Fibroblast of pulmonary artery (primary cell): ENCODE measurements around the gene APOC3.

ENCODE experiments used
- DNase-seq: peaks from one replicate; pipeline ENCODE4 v3.0.0-alpha.2; 2010; ENCODE audit warnings: low read depth
- H3K4me3 ChIP-seq: replicated peaks from 2 replicates; pipeline ENCODE4 v1.5.1; 2011; ENCODE audit warnings: low read depth, mild to moderate bottlenecking, control low read depth, low read length, moderate library complexity
- CTCF ChIP-seq: IDR thresholded peaks from 2 replicates; pipeline ENCODE4 v1.5.1; 2011; ENCODE audit warnings: mild to moderate bottlenecking, control low read depth, low read length, inconsistent platforms; ENCODE audit errors: missing control alignments

Gene APOC3

DNA sequence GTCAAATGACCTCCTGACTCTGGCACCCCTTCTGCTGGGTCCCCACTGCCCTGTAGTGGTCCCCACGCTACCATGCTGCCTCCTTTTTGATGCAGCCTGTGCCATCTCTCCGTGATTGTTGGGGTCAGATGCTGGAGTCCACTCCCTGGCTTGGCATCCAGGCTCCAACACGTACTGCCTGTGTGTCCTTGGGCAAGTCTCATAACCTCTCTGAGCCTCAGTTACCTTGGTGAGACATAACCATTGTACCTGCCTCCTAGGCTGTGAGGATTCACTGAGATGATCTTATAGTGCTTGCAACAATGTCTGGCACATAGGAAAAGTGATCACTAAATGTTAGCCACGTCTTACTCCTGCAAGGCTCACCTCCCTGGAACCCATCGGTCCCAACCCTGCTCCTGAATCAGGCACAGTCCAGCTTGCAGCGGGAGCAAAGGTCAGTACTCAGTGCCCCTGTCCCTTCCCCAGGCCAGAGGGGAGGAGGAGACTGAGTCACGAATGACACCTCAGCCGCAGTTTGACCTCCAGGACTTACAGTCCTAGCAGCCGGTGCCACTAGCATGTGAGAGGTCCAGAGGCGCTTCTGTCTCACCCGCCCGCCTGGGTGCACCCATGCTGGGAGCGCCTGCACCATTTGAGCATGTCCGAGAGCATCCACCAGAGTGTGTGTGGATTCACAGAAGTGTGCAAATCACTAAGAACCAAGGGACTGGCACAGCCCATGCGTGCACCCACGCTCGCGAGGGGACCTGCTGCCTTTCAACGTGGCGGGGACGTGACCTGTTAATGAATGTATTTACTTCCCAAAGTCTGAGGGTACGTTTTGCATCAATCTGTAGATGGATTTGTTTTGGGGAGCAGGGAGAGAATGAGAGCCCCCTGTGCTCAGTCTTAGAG, 3.6 kb upstream of the APOC3 start:
- no peak for TF ChIP-seq CTCF
- no peak for DNase-seq

DNA sequence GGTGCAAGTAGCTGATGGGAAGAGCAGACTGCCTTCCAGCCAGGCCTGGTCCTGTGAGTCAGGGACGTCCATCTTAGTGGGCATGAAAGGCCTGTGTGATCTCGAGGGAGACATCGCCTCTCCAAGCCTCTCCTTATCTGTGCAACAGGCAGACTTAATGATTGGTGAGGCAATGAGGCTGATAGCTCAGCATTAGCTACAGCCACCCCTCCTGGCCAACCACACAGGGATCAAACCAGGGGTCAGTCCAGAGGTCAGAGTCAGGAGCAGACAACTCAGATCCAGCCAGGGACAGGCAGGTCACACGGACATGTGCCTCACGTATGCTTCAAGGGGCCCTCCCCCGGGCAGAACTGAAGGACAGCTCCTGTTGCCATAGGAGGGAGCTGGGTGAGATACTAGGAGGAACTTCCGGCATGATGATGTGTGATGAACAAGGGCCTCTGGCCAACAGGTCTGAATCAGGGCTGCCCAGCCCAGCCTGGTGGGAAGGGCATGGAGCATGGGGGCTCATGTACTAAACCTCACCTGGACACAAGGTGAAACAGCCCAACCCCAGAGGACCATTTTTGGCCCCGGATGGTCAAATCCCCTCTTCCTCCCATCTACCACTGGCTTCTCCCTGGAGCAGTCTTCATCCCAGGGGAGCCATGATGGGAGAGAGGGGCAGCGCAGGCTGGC, 2.8 kb upstream of the APOC3 start:
- no peak for DNase-seq
- TF ChIP-seq CTCF: no peak
- no peak overlapping the region for H3K4me3 ChIP-seq

More for the DNA sequence above, 3.6 kb upstream of the APOC3 start:
- no peak overlapping the region for H3K4me3 ChIP-seq

- H3K4me3 ChIP-seq: no peak overlapping the region
- no peak for TF ChIP-seq CTCF
- DNase-seq: no peak
Measured at GRCh38 chr11:116827461-116827860, 2.2 kb upstream of the APOC3 start.

- TF ChIP-seq CTCF: no peak
- DNase-seq: no peak
- H3K4me3 ChIP-seq: no peak overlapping the region
Measured at GRCh38 chr11:116828632-116829524, 829 bp upstream of the APOC3 start.

GRCh38 chr11:116830184-116830912, 641 bp downstream of the APOC3 start:
- H3K4me3 ChIP-seq: no peak overlapping the region
- no peak for TF ChIP-seq CTCF
- DNase-seq: no peak

DNA sequence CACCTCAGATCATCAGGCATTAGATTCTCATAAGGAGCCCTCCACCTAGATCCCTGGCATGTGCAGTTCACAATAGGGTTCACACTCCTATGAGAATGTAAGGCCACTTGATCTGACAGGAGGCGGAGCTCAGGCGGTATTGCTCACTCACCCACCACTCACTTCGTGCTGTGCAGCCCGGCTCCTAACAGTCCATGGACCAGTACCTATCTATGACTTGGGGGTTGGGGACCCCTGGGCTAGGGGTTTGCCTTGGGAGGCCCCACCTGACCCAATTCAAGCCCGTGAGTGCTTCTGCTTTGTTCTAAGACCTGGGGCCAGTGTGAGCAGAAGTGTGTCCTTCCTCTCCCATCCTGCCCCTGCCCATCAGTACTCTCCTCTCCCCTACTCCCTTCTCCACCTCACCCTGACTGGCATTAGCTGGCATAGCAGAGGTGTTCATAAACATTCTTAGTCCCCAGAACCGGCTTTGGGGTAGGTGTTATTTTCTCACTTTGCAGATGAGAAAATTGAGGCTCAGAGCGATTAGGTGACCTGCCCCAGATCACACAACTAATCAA, 2.2 kb downstream of the APOC3 start:
- H3K4me3 ChIP-seq: no peak overlapping the region
- DNase-seq: no peak
- no peak for TF ChIP-seq CTCF
